SH-SY5Y (cell line): ENCODE data around the gene ELOVL1.

ENCODE experiments used
- GATA2 ChIP-seq: IDR thresholded peaks from 2 replicates; pipeline ENCODE4 v1.6.1; 2011; ENCODE audit warnings: mild to moderate bottlenecking, low read depth, low read length
- GATA3 ChIP-seq: IDR thresholded peaks from 2 replicates; pipeline ENCODE4 v1.6.1; 2011; ENCODE audit warnings: low read depth, mild to moderate bottlenecking, low read length, moderate library complexity

GRCh38 chr1:43363283-43363934 lies 4.4 kb downstream of the ELOVL1 start:
- TF ChIP-seq GATA2: no peak
- TF ChIP-seq GATA3: no peak
